ENCODE data around the gene PHKG1.

- TF ChIP-seq CTCF (conservative IDR thresholded peaks at IDR 0.05), result no peak
- TF ChIP-seq EZH2 (IDR thresholded peaks at IDR 0.05; ENCODE audit: low read depth), result no peak
These were observed 39.4 kb downstream of the PHKG1 start for GRCh38 chr7:56053379-56053778.

All from PC-9 (cell line).